Activated CD4-positive, CD25-positive, alpha-beta regulatory T cell treated with anti-CD3 and anti-CD28 coated beads, Interleukin-2, amount 50 U/mL, for 16 hours (primary cell): ENCODE results near the gene SERPINI1.

Experiments
- DNase-seq: peaks from one replicate; pipeline ENCODE4 v3.0.0-alpha.2; 2020; ENCODE audit warnings: low read depth, low spot score

The SERPINI1 gene

DNA sequence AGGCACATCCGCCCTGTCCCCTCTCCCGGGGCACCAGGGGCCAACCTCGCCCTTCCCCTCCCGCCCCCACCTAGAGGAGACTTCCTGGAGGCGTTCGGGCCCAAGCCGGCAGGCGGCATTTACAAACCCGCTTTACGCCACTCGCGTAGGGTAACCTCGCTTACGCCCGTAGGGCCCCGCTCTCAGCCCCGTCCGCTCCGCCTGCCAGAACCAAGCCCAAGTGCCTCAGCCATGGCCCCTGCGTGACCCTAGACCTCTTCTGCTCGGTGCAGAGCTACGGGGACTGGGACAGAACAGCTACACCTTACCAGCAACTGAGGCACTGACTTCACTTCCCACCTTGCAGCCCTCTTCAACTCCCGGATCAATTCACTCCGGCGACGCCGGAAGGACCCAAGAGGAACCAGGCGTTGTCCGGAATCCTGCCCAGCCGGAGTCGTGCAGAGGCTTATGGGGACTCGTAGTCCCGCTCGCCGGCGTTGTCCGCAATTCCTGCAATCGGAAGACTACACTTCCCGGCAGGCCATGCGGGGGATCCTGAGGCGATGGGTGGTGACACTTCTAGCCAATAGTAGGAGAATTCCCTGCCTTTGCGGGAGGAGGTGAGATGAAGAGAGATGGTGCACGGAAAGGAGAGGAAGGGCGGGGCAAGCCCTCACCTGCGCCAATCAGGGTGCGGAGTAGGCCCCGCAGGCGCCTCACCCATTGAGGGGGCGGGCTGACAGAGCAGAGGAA is 856 bp upstream of the SERPINI1 start, which contains the start of gene PDCD10:
PDCD10 (minus strand) TSS at position 395 of the 735 bp plus-strand sequence. CDS start 14,735 bp downstream, outside the sequence.
- DNase-seq = peak; percentile 98

DNA sequence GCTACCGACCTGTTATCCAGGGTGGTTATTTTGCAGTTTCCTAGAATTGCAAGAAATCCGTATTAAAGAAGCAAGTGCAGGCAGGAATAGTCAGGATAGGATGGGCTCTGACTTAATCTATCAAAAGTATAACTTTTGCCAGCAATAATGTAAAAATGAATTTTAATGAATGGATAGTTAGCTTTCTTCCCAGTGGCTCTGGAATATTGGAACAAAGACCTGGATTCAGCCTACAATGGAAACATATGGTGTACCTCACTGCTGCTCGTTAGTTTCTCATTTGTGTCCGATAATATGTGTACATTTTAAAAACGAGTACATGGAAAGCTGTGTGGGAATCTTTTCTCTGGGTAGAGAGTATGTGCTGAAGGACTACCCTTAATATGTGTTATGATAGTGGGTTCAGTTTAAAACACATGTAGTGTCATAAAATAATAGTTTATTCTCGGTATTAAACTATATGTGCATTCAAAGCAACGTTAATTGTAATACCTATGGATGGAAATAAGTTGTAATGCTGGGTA is 805 bp downstream of the SERPINI1 start:
- DNase-seq = no peak

DNA sequence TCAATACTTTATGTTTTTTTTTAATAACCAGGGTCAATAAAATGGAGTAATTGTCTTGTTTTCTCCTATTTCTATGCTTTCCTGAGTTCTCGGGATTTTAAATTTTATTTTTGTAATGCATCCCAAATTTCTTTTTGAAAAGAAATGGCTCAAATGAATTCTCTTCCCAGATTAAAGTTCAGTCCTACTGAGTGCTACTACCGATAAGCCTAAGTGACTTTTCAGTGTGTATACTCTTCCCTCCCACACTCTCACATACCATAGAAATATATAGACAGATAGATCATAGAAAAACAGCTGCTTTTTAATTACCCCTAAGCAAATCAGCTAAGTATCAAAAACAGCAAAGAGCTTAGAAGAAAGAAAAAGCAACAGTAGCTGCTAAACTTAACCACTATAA is 1.5 kb downstream of the SERPINI1 start:
- DNase-seq = no peak

DNA sequence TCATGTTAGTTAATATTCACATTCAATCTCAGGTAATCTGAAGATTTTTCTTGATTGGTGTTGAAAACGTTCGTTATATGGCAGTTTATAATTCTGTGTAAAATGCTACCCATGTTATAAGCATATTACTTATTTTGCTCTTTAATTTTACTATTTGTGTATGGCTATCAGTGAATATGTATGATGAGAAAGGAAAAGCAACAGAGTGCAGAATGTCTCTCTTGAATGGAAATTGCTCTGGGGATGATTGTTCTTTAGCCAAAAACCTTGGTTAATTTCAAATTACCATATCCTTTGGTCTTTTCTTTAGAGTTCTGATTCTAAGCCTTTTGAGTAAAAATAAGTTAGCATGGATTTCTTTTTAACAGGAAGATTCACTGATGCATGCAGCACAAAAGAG is 2.5 kb downstream of the SERPINI1 start:
- DNase-seq = no peak

DNA sequence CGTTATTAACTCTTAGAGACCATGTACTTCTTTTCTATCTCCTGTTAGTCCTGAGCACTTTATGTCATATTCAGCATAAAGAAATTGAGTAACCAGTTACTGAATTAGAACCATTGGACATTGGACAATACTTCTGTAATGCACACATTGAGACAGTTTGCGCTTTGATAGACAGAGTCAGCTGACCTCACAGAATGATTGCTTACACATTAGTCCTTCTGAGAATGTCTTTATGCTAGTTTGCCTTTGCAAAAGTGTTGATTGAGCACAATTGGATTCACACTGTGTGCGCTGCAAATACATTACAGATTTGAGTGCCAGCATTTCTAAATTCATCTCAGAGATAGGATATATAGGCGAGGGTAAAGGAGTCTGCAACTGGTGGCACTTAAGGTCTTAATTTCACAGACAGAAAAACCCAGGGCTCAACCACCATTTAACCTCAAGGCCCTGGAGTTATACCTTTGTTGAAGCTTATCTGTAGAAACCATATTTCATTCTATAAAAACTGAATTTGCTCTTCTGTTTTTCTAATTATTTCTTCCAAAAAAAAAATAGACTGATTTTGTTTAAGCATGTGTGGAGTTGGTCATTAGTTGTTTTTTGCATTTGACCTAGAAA is 3.8 kb downstream of the SERPINI1 start:
- no peak for DNase-seq

DNA sequence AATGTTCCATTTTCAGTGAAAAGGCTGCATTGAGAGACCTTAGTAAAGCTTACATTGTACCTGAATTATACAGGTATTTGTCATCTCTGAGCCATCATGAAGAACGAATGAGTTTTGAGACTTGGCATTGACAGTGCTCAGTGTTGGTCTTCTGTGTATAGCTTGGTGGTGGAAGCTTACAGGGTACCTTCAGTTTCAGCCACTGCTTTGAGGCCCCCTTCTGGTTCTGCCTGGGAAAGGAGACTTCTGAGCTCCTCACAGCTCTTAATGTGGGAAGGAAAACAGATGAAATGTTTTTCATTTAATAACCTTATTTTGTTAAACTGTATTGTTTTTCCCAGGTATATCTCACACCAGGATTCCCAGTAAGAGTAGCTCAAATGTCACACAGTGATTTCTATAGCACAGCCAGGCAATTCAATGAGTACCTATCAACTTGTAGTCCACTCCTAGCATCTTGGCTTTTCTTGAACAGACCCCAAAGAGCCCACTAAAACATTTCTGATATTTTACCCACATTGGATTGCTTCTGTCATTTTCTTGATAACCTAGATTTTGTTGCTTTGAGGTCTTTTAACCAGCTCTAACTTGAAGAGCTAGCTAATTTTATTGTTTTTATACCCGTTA is 5.6 kb downstream of the SERPINI1 start:
- DNase-seq = no peak

DNA sequence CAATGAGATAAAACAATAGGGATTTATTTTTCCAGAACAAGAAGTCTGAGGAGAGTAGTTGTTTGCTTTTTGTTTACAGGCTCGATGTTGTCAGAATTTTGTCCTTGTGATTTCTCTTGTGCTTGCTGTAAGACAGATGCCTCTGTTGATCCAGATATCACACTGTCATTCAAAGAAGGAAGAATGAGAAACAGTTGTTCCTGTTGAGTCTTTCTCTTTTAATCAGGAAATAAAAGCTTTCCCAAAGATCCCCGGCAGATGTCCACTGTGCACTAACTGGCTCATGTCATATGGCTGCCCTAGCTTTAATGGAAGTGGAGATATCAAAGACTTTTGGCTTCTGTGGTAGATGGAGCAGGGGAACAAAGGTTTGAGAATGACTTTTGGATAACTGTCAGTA is 6.8 kb downstream of the SERPINI1 start:
- no peak for DNase-seq

DNA sequence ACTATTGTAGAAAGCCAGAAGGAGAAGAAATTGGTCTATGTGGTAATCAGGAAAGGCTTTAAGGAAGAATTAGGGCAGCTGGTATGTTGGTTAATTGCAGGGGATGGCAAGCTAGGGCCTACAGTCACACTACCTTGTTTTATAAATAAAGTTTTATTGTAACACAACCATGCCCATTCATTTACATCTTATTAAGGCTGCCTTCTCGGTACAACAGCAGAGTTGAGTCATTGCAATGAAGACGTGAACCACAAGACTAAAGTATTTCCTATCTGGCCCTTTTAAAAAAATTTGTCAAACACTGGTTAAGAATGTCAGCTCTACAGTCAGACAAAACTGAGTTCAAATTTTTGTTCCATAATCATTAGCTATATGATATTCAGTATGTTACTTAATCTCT is 8.3 kb downstream of the SERPINI1 start:
- DNase-seq = no peak

DNA sequence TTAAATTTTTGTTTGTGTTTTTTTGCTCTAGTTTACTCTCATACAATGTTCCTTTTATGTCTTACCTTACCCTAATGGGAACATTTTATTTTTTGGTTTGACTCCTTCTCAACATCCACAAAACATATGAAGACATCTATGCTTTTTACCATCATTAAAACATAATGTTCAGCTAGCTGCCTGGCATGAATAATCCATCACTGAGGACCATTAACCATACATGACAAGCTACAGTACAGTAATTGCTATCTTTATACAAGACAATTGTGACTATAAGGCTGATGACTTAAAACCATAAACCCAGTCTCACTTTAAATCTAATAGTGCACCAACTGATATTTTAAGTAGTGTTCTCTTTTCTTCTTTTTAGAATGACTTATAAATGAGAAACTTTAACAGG is 13.7 kb downstream of the SERPINI1 start:
- DNase-seq = no peak

DNA sequence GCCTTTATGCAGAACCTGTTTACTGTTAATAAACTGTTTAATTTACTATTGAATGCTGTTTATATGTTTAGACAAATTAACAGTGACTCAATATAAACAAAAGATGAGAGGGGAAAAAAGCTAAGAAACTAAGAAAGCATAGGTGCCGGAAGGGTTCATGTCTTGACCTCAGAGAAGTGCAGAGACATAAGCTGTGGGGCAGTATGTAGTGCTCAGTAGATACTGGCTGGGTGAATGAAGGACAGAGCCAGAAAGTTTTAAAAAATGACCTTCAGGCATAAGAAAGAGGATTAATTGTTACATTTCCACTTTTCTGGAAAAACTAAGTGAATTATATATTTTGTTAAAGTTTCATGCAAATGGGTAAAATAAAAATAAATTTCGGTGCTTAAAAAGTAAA is 14.2 kb downstream of the SERPINI1 start:
- no peak for DNase-seq

DNA sequence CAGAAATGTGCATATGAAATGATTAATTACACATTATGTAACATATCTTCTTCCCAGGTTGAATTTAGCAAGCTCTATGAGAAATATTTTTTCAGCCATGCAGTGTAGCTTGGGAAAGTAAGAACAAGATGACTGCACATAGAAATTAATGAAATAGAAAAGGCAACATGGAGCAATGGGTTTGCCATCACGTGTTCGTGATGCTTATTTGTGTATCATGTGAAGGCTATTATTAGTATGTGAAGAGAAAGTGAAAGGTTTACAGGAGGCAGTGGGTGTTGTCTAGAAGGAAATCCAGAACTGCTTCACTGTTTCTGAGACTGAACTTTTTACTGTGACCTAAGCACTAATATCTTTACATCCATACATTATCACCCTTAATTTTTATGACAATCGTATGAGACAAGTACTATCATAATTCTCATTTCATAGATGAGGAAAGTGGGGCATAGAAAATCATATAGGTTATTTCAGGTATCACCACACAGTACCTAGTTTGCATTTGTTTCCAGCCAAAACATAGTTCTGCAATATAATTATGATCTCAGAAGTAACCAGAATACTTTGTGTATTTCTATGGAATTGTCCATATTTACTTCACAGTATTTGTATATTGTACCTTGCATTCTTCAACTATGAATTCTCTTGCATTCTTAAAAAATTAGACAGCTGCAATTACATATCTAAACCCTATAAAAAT is 14.9 kb downstream of the SERPINI1 start:
- DNase-seq = no peak

DNA sequence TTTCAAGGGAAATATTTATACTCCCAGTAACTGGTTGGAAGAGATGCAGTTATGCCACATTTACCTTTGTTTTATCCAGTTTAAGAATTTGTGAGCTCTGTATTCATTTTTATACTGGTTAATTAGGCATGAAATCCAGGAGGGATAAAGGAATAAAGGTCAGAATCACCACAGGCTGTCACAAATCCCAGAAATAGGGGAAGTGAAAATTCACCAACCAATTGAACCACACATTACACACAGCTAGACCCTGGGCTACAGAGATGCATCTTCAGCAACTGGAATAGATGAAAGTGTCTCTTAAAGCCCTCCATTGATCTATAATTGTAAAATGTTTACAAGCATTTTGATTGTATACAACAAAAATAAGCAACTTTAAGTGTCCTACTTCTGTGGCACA is 18.5 kb downstream of the SERPINI1 start:
- no peak for DNase-seq

DNA sequence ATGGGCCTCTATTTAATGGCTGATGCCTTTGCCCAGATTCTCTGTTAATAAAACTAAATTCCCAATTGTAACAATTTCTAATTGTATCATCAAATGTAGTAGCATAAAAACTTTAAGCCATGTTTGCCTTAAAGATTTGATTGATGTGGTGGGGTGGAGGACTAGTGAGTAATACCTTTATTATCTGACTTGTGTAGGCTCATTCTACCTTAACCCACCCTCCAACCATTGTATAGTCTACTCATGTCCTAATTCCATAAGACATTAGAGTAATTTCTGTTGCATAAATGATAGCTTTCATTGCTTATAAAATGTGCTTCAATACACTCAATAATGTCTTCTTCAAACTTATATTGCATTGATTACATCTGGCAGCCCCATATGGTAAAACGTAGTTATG is 25.8 kb downstream of the SERPINI1 start:
- DNase-seq = no peak

DNA sequence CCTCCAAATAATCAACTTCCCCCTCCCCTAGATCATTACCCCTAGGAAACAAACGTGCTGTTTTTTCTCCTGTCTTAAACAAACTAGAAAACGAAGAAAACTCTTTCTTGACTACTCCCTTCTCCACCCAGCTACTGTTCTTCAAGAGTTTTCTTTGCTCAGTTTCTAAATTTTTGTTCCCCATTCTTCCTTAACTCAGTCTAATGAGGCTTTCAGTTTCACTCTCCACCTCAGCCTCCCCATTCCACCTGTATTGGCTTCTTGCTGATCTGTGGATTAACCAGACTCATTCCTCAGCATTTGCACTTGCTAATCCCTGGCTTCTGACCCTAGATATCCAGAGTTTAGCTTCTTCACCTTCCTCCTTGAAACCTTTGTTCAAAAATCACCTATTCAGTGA is 26.8 kb downstream of the SERPINI1 start:
- no peak for DNase-seq

DNA sequence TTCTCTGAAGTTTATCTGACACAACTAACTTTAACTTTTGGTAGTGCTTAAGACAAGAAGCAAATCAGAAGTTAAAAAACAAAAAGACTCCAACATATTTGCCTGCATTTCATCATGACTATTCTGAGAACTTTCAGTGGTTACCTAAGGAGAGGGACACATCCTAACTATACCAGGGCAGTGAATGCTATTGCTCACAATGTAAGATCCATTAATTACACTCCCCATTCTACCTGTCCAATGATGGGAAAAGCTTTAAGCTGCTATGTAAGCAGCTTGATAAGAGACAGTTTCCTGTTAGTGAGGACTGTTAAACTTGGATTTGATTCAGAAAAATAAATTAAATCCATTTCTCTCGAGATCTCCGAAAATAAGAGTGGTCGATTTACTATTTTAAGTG is 37.5 kb downstream of the SERPINI1 start:
- DNase-seq = no peak

DNA sequence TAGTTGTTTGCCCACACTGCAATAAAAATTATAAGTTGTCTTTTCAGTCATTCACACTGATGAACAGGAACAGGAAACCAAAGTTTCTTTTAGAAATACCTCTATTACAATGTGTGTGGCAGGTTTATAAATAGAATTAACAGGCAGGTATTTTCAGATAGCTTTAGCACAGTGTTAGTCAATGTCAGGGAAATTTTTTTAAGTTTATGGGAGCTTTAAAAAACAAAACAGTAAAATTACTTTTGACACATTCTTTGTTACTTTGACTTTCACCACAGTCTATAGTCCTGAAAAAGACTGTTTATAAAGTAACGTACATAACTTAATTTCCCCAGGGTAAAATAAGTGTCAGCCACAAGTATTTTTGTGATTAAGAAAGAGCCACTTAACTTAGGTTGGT is 38.1 kb downstream of the SERPINI1 start:
- no peak for DNase-seq

DNA sequence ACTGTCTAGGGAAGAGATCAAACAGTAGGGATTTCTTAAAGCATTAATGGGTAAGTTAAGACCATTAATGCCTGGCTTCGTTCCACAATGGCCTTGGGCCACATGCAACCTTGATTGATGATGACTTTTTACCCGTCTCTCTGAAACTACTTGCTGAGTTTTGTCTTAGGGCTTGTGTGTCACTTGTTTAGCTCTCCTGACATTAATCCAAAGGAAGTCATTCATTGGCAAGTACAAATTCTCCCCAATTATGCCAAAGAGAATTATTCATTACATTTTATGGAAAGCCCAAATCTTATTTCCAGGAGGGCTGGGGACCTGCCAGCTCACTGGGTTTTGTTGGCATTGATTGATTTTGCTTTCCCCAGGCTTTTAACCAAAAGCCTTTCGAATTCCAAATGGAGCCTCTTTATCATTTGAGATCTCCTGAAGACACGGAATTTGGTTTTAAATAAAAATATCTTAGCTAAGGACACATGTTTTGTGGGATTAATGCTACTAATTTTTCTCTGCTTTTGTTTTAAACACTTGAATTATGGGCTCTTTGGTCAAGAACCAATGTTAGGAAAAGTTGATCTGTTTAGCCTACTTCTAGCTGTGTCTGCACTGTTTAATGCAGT is 40.7 kb downstream of the SERPINI1 start:
- no peak for DNase-seq

DNA sequence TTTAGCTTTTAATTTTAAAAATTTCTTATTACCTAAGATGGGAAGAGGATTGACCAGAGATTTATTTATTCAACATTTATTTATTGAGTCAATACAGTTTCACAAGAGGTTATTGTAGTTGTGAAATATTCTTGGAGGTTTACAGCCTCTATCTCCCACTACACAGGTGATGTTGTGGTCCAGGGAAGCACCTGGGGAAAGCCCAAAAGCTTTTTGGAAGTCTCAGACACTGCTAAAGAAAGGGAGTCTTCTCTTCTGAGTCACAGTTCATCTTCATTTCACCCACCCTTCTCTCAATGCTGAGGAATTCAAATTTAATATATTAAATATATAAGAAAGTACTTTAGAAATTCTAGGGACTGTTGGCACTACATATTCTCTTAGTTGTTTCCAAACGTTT is 41.8 kb downstream of the SERPINI1 start:
- no peak for DNase-seq

DNA sequence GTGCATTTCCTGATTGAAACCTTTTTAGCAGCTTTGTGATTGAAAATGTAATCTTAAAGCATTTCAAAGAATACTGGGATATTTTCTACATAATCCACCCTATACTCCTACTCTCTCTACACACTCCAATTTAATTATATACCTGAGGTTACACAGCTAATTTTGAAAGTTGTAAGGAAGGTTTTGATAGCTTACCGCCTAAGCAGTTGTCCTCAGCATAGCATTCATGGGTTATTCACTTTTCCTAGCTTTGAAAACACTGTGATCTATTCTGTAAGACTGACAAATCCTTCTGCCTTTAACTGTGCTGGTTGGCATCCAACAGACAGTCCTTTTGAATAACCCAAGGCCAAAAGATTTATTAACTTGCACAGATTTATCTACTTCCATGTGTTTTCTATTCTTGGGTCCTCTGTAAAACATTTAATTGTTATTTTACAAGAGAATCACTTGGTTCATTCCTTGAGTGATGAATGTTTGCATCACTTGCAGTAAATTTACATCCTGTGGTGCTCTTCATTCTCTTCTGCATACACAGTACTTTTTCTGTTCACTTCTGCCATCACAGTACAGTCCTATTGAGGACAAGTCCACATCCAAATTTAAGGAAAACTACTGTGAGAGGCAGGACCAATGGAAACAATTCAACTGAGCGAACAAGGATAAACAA is 44.8 kb downstream of the SERPINI1 start:
- no peak for DNase-seq

DNA sequence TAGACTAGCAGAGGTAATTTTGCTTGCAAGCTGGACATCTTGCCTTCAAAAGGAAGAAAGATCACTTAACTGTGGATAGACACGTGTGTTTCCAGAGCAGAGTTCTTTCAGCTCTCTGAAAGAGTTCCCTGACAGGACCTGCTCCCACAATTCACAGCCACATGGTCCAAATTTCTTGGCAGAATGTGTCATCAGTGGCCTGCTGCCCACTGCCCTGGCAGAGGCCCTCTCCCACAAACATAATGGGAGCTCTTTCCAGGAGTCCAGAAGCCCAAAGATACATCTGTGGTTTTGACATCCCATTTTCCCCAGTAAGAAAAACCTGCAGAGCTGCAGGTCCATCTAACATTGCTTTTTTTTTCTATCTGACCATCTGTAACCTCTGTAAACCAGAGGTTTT is 48.3 kb downstream of the SERPINI1 start:
- DNase-seq = no peak

DNA sequence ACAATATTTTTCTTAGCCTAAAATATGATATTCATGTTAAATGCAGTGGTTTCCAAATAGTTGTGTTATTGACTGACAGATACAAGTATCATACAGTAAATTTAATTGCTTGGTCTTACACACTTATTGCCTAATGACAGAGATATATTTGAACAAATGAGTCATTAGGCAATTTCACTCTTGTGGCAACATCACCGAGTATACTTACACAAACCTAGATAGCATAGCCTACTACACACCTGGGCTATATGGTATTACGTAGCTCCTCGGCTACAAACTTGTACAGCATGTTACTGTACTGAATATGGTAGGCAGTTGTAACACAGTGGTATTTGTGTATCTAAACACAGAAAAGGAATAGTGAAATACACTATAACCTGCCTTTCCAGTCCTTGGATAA is 50.3 kb downstream of the SERPINI1 start:
- DNase-seq = no peak
